ENCODE data around the gene SMOC2.

Gene SMOC2

DNA sequence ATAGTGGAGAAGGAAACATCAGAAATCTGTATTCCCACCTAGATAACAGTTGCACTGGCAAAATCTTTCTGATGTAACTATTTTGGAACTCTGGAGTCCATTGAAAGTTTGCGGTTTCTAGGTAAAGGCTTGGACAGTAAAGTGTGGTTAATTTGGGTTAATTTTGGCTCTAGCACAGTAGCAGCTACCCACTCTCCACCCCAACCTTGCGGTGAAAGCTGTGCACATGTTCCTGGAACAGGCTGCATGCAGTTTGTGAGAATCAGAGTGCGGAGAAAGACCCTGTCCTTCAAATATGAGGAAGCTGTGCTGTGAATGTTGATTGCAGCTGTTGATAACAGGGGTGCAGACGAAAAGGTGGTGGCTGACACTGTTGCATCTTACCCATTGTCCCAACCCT is 38.4 kb downstream of the SMOC2 start:
- DNase-seq (ENCODE audit: low read depth in 1 of 2, low spot score in 1 of 2), result no peak

- no peak for DNase-seq (ENCODE audit: low read depth in 1 of 2, low spot score in 1 of 2)
Observed at GRCh38 chr6:168480481-168480880, 39.5 kb downstream of the SMOC2 start.

DNA sequence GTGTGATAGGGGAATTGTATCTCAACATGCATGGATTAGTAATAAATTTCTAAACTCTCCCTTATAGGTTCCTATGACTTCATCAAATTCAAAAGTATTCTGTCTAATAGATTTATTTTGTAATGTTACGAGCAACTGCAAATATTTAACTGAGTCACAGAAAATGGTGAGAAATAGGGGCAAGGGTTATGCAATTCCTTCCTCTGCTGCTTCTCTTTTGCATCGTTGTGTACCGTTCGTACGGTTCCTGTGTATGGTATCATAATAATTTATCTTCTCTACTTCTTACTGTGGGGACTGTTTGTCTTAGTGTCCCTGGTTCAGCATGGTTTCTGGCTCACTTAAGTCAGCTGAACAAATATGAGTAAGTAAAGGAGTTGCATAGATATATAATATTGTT is 44.8 kb downstream of the SMOC2 start:
- no peak for DNase-seq (ENCODE audit: low read depth in 1 of 2, low spot score in 1 of 2)

- DNase-seq (ENCODE audit: low read depth in 1 of 2, low spot score in 1 of 2), result no peak
Observed at GRCh38 chr6:168490757-168491156, 49.8 kb downstream of the SMOC2 start.

GRCh38 chr6:168493976-168494375 is 53.0 kb downstream of the SMOC2 start:
- DNase-seq (ENCODE audit: low read depth in 1 of 2, low spot score in 1 of 2), result no peak

DNA sequence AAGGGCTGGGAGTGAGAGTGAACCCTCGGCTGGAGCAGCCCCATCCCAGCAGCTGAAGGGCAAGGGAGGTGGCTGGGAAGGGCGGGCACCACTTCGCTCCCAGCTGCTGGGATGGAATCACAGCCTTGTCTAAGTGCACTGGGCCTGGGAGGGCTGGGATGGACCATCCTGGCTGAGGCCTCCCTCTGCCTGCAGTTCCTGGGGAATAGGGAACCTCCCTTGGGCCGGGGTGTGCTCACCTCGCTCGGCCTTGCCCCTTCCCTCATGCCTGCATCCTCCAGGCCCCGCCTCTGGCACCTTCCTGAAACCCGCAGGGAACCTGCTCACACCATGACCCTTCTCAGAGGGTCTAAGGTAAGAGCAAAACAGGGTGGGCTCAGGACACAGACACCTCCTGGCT is 53.7 kb downstream of the SMOC2 start:
- DNase-seq (ENCODE audit: low read depth in 1 of 2, low spot score in 1 of 2), result no peak

DNA sequence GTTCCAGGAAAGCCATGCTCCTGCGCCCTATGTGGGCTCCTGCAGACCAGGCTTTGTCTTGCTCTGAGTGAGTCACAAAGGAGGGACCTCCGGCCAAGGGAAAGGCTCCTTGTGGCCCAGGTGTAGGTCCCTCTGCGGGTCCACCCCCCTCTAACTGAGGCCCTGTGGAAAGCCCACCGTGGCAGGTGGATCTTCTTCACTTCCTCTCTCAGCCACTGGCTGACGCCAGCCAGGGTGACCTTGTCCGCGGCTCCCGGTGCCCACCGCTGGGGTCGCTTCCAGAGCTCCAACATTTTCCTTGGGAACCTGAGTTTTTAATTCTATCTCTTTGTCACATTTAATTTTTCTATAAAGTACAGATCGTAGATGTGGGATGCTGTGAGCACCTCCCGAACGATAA is 54.1 kb downstream of the SMOC2 start:
- DNase-seq (ENCODE audit: low read depth in 1 of 2, low spot score in 1 of 2), result no peak

GRCh38 chr6:168495636-168496035 is 54.7 kb downstream of the SMOC2 start:
- no peak for DNase-seq (ENCODE audit: low read depth in 1 of 2, low spot score in 1 of 2)

DNA sequence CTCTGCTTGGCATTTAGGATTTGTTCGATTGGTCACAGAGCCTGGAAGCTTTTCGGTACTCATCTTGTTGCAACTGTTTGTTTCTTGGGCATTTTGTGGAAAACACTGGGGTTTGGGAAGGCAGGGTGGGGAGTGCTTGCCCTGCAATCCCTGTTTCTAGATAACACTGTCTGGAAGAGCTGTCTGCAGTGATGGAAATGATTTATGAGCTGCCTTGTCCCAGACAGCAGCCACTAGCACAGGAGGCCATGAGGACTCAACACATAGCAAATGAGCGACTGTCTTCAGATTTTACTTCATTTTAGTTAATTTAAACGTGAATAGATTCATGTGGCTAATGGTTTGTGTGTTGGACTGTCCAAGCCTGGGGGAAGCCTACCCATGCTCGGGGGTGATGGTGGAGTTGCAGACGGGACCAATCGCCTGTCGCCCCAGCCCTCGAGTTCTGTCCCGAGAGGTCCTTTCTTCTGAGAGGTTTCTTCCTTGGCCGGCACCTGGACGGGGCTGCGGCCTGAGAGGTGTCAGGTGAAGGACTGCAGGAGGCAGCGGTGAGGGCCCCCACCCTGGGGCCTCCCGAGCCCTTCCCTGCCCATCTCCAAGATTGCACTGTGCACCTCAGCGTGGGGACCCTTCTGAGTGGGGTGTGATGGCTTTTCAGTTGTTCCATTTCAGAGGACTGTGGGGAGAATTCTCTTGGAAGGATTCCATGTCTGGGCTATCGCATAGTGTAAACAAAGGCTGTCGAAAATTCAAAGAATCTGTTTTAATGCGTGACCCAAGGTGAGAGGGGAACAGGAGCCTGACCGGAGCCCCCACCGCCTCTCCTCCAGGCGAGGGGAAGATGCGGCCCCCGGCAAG is 55.4 kb downstream of the SMOC2 start:
- no peak for DNase-seq (ENCODE audit: low read depth in 1 of 2, low spot score in 1 of 2)

DNA sequence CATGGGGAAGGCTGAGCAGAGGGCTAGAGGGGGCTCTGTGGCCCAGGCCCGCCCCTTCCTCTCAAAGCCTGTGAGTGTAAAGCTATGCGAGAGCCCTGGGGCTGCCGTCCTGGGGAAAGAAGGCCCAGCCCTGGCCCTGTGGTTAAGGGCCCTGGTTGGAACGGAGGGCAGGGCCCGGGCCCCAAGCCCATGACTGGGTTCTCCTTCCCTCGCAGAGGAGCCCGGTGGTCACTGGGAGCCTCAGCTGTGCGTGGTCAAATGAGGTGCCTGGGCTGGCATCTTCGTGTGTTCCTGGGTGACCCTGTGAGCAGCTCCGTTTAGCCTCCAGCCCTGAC is 56.0 kb downstream of the SMOC2 start:
- no peak for DNase-seq (ENCODE audit: low read depth in 1 of 2, low spot score in 1 of 2)

DNA sequence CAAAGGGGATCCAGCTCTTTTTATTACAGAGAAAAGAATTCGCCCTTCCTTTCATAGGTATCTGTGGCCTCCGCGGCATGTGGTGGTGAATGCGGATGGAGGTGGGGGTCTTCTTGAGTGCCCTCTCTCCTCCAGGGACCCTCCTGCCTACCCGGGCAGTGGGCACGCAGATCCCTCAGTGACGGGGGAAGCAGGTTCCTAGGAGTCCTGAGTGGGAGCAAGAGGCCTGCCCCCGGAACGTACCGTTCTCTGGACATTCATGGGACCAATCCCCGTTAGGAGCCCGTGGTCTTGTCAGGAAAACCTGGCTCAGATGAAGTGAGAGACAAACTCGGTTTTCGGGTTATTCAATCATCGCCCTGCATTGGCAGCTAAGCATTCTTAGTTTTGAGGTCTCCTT is 56.4 kb downstream of the SMOC2 start:
- DNase-seq (ENCODE audit: low read depth in 1 of 2, low spot score in 1 of 2), result no peak

DNA sequence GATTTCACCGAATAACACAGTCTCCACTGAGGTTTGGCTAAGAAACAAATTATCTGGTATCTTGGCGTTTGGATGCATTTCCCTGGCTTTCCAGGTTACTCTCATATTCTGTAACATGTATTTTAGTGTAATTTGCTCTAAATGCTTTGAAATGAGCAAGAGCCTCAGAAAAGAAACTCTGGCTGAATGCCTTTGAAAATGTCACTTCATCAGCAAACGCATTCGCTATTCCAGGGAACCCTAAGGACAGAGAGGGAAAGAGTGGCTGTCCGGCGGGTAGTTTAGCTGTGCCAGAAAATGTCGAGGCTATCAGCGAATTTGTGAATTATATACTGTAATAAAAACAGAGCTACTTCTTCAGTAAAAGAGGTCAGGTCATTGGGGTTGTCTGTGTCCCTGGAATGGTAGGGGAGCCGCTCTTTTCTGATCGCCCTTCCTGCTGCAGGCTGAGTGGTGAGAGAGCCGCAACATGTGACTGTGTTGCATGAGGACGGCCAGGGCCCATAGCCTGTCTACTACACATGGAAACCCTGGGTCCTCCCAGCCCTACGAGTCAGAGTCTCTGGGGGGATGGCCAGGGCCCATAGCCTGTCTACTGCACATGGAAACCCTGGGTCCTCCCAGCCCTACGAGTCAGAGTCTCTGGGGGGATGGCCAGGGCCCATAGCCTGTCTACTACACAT is 57.3 kb downstream of the SMOC2 start:
- DNase-seq (ENCODE audit: low read depth in 1 of 2, low spot score in 1 of 2), result no peak

- no peak for DNase-seq (ENCODE audit: low read depth in 1 of 2, low spot score in 1 of 2)
Observed at GRCh38 chr6:168499045-168499650, 58.2 kb downstream of the SMOC2 start.

GRCh38 chr6:168500519-168500918 is 59.5 kb downstream of the SMOC2 start:
- no peak for DNase-seq (ENCODE audit: low read depth in 1 of 2, low spot score in 1 of 2)

DNA sequence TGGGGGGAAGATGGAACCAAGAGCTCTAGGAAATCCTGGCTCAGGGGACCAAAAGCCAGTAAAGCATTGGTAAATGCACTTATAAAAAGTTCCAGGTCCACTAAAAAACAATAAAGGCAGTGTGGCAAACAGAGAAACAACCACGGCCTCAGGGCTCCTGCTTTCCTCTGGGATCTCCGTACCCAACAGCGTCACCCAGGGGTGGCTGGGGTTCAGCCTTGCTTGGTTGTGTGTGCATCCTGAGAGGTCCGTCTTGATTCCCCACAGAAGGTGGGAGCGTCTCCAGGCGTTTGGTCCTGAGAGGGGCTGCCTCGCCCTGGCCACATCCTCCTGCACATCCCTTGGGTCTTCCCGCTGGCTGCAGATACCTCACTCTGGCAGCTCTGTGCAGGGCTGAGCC is 60.6 kb downstream of the SMOC2 start:
- DNase-seq (ENCODE audit: low read depth in 1 of 2, low spot score in 1 of 2), result no peak

DNA sequence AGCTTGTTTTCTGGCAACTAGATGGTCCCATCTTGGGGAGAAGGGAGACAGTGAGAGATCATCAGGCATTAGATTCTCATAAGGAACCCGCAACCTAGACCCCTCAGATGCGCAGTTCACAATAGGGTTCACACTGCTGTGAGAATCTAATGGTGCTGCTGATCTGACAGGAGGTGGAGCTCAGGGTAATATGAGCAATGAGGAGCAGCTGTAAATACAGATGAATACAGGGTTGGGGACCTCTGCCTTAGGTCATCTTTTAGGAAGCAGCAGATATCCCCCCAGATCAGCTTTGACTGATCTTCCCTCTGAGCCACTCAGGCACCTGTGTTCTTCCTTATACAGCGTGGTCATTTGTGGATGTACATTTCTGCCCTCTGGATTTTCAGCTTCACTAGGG is 63.4 kb downstream of the SMOC2 start:
- DNase-seq (ENCODE audit: low read depth in 1 of 2, low spot score in 1 of 2), result no peak

- DNase-seq (ENCODE audit: low read depth in 1 of 2, low spot score in 1 of 2), result no peak
Observed at GRCh38 chr6:168506460-168506859, 65.5 kb downstream of the SMOC2 start.

DNA sequence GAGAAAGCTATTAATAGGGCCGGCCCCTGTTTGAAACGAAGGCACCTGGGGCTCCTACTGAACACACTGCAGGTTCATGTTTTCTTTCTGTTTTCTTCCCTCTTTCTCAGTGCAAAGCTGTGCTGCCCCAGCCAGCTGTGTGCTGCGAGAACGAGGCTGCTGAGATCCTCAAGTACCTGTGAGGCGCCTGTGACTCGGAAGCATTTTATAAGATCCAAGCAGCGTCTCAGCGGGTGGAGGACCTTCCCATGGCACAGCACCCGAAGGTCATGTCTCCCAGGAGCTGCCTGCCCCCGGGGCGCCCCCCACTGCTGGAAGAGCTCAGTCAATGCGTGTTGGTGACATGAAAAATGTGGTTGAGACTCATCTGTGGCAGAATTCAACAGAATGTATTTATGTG is 66.3 kb downstream of the SMOC2 start:
- no peak for DNase-seq (ENCODE audit: low read depth in 1 of 2, low spot score in 1 of 2)

- no peak for DNase-seq (ENCODE audit: low read depth in 1 of 2, low spot score in 1 of 2)
Observed at GRCh38 chr6:168507730-168508129, 66.7 kb downstream of the SMOC2 start.

DNA sequence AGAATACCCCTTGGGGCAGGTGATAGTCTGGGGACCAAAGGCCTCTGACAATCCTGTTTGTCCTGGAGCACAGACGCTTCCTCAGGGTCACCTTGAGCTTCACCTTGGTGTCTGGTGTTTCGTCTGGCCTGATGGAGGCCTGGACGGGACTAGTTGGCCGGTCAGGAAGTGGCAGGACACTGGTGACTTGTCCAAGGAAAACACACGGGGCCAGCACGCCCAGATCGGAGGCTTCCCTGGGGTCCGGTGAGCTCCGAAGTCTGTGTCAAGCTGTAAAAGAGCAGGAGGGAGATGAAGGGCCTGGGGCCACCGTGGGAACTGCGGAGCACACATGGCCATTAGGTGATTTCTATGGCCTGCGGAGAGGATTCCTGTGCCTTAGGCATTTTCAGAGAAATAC is 67.9 kb downstream of the SMOC2 start:
- DNase-seq (ENCODE audit: low read depth in 1 of 2, low spot score in 1 of 2), result no peak

GRCh38 chr6:168513766-168514165 is 72.8 kb downstream of the SMOC2 start:
- no peak for DNase-seq (ENCODE audit: low read depth in 1 of 2, low spot score in 1 of 2)

DNA sequence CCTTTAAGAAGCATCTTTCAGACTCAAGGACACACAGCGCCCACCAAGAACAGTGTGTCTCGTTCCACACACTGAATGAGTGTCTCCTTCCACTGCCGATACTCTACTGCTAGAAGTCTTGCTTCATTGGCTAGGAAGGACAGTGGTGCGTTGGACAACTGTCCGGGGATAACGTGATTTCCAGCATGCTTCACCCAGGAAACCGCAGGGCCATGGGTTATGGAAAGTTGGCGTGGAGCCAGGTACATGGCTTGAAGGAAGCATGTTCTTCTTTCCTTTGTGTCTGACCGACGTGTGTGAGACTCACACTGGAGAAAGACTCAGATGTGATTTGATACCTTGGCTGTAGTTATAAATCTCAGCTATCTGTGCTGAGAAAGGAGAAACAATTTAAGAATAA is 73.2 kb downstream of the SMOC2 start:
- DNase-seq (ENCODE audit: low read depth in 1 of 2, low spot score in 1 of 2), result no peak

All from activated T-helper 1 cell treated with anti-CD3 and anti-CD28 coated beads, Interleukin-2, amount 50 U/mL, for 16 hours (primary cell).